Right cardiac atrium (tissue), 5 donors: Measurements from ENCODE around the gene DNAH3. TPM values are rescaled to one million over a fixed set of nuclear protein-coding genes. Genes with fewer than 3 reads are reported as not detected.

Experiments used
- ATAC-seq, 2 donors: fragments of 200-7000 bp; cut with Tn5 transposase; one replicate each; pipeline versions ENCODE4 v1.8.0 to v1.9.1; 2020; ENCODE audit warnings: moderate library complexity in 2 of 2, mild to moderate bottlenecking in 1 of 2
- DNase-seq, 3 donors: peaks; one replicate each; pipeline ENCODE4 v3.0.0-alpha.2; 2020
- H3K27ac ChIP-seq: one replicate; pipeline ENCODE4 v1.5.1; 2013; ENCODE audit warnings: mild to moderate bottlenecking, low read length, control low read depth, moderate library complexity
- H3K27me3 ChIP-seq: one replicate; pipeline ENCODE4 v1.6.1; 2013; ENCODE audit not compliant: control insufficient read depth, insufficient read depth
- H3K4me1 ChIP-seq: one replicate; pipeline ENCODE4 v1.6.1; 2013; ENCODE audit warnings: low read length; ENCODE audit not compliant: control insufficient read depth, insufficient read depth
- H3K4me3 ChIP-seq: one replicate; pipeline ENCODE4 v1.5.1; 2013; ENCODE audit warnings: low read length, control low read depth
- H3K9me3 ChIP-seq: one replicate; pipeline ENCODE4 v1.6.1; 2013; ENCODE audit warnings: low read length; ENCODE audit not compliant: control insufficient read depth
- WGBS: extraction: QIAGEN DNeasy Blood & Tissue Kit; methylation state at CpG from one replicate; pipeline ENCODE4 v1.1.7; 2013; 5-methylcytosine and 5-hydroxymethylcytosine counted together
- intact Hi-C, 4 donors: fragments of 100-400 bp; cut with DNase I; formaldehyde crosslinking; loops; one replicate each; pipeline versions ENCODE4 v1.11.0 to v1.14.0; 2022 to 2023
- polyA plus RNA-seq: library from polyadenylated mRNA; stranded (reverse); fragments of 200-250 nt; gene quantifications from one replicate; pipeline ENCODE4 v1.2.3, GENCODE V29; 2013
- total RNA-seq, 4 donors: library from RNA; stranded (reverse); fragmentation: NEBNext Ultra II Directional; extraction: Animal tissue kit (Norgen Biotek cat#: 25700); gene quantifications; one replicate each; pipeline ENCODE4 v1.2.1, GENCODE V29; 2021
- donor health status: healthy with polysubstance abuse.
- donor health status: DM: no; HTN: yes; CAD: no.
- donor health status: DM: no; HTN: no; CAD: no.
- donor health status: DM: no; HTN: yes; CAD: no; lungs with severe emphysema.
- donor health status: DM: yes; HTN: yes; CAD: no.

The DNAH3 gene
- total and polyA plus RNA-seq, 5 donors: 0.09 to 0.68 (median 0.14) TPM

GRCh38 chr16:21167929-21168602 is 17.4 kb upstream of the DNAH3 start:
- no peak overlapping the region for H3K4me3 ChIP-seq
- 98% methylated on average over 12 of the region's 12 CpGs for WGBS
- H3K9me3 ChIP-seq: no peaks in the 10 kb centered on the region
- peaks cover 5% of the 10 kb centered on the region for H3K4me1 ChIP-seq
- ATAC-seq (no peak), DNase-seq (no peak)
- intact Hi-C loops: loop anchor here in 1 of 4 donors (10.0 kb wide), 1 partner anchor 107 kb away; the partner anchor contains the start of gene CRYM
- H3K27ac ChIP-seq: no peak overlapping the region
- no peaks in the 10 kb centered on the region for H3K27me3 ChIP-seq

- ATAC-seq: no peak
- Histone ChIP-seq H3K27me3 (no peaks in the 10 kb centered on the region), H3K4me3 (no peak overlapping the region), H3K4me1 (peaks cover 6% of the 10 kb centered on the region), H3K27ac (no peak overlapping the region), H3K9me3 (no peaks in the 10 kb centered on the region)
- DNase-seq: no peak
- intact Hi-C loops: loop anchor here in 1 of 4 donors (10.0 kb wide), 1 partner anchor 107 kb away; the partner anchor contains the start of gene CRYM
- 96% methylated on average over 9 of the region's 9 CpGs for WGBS
Observed at GRCh38 chr16:21167360-21167759, 16.7 kb upstream of the DNAH3 start.

- no peak overlapping the region for H3K27ac ChIP-seq
- H3K4me1 ChIP-seq: peaks cover 6% of the 10 kb centered on the region
Observed at GRCh38 chr16:21166561-21166961, 15.9 kb upstream of the DNAH3 start.

GRCh38 chr16:21164521-21165168 is 14.0 kb upstream of the DNAH3 start:
- no peak for ATAC-seq

More at GRCh38 chr16:21166561-21166961, 15.9 kb upstream of the DNAH3 start:
- no peak overlapping the region for H3K4me3 ChIP-seq
- no peak for ATAC-seq
- DNase-seq: no peak
- no peaks in the 10 kb centered on the region for H3K27me3 ChIP-seq
- intact Hi-C loops: loop anchor here in 1 of 4 donors (10.0 kb wide), 1 partner anchor 108 kb away; the partner anchor contains the start of gene CRYM
- no peaks in the 10 kb centered on the region for H3K9me3 ChIP-seq
- WGBS: 83% methylated on average over 9 of the region's 9 CpGs

GRCh38 chr16:21163576-21163975 is 12.9 kb upstream of the DNAH3 start:
- ATAC-seq: no peak
- H3K4me3 ChIP-seq: no peak overlapping the region
- DNase-seq: no peak
- H3K4me1 ChIP-seq: peaks cover 6% of the 10 kb centered on the region
- peak overlapping the region; percentile 43 for H3K27ac ChIP-seq
- 90% methylated on average over 4 of the region's 4 CpGs for WGBS
- H3K27me3 ChIP-seq: no peaks in the 10 kb centered on the region
- intact Hi-C loops: loop anchor here in 1 of 4 donors (10.0 kb wide), 1 partner anchor 111 kb away; the partner anchor contains the start of gene CRYM
- H3K9me3 ChIP-seq: no peaks in the 10 kb centered on the region

More at GRCh38 chr16:21164521-21165168, 14.0 kb upstream of the DNAH3 start:
- H3K4me1 ChIP-seq: peaks cover 6% of the 10 kb centered on the region
- H3K27ac ChIP-seq: no peak overlapping the region
- H3K4me3 ChIP-seq: no peak overlapping the region
- H3K9me3 ChIP-seq: no peaks in the 10 kb centered on the region
- no peak for DNase-seq
- no peaks in the 10 kb centered on the region for H3K27me3 ChIP-seq
- WGBS: 92% methylated on average over 7 of the region's 7 CpGs
- intact Hi-C loops: loop anchor here in 1 of 4 donors (10.0 kb wide), 1 partner anchor 110 kb away; the partner anchor contains the start of gene CRYM

GRCh38 chr16:21162661-21163151 is 12.1 kb upstream of the DNAH3 start:
- WGBS: 19% methylated on average over 7 of the region's 7 CpGs
- Histone ChIP-seq H3K27ac (peak overlapping the region; percentile 48), H3K9me3 (no peaks in the 10 kb centered on the region), H3K4me3 (no peak overlapping the region), H3K27me3 (no peaks in the 10 kb centered on the region), H3K4me1 (peaks cover 6% of the 10 kb centered on the region)
- DNase-seq: peak; percentile 65 to 89 (median 84)
- no peak for ATAC-seq
- intact Hi-C loops: loop anchor here in 1 of 4 donors (10.0 kb wide), 1 partner anchor 112 kb away; the partner anchor contains the start of gene CRYM

GRCh38 chr16:21161211-21161610 is 10.6 kb upstream of the DNAH3 start:
- peak overlapping the region; percentile 42 for H3K27ac ChIP-seq
- H3K27me3 ChIP-seq: no peaks in the 10 kb centered on the region
- intact Hi-C loops: loop anchor here in 1 of 4 donors (10.0 kb wide), 1 partner anchor 114 kb away; the partner anchor contains the start of gene CRYM
- no peaks in the 10 kb centered on the region for H3K9me3 ChIP-seq
- H3K4me3 ChIP-seq: no peak overlapping the region
- ATAC-seq: no peak
- H3K4me1 ChIP-seq: peaks cover 6% of the 10 kb centered on the region
- no peak for DNase-seq
- 42% methylated on average over 2 of the region's 2 CpGs for WGBS

GRCh38 chr16:21160276-21160675 is 9.6 kb upstream of the DNAH3 start:
- Histone ChIP-seq H3K27me3 (no peaks in the 10 kb centered on the region), H3K4me3 (peak overlapping the region; percentile 98), H3K4me1 (peaks cover 6% of the 10 kb centered on the region), H3K9me3 (no peaks in the 10 kb centered on the region), H3K27ac (no peak overlapping the region)
- no peak for ATAC-seq
- no peak for DNase-seq
- WGBS: 47% methylated on average over 1 of the region's 1 CpG
- intact Hi-C loops: loop anchor here in 1 of 4 donors (10.0 kb wide), 1 partner anchor 115 kb away; the partner anchor contains the start of gene CRYM

GRCh38 chr16:21159281-21159951 is 8.8 kb upstream of the DNAH3 start:
- DNase-seq (peak; percentile 35 to 74 (median 73)), ATAC-seq (peak; percentile 48 to 56)
- Histone ChIP-seq H3K27me3 (no peaks in the 10 kb centered on the region), H3K4me3 (peak overlapping the region; percentile 98), H3K4me1 (peaks cover 4% of the 10 kb centered on the region), H3K27ac (peak overlapping the region; percentile 92), H3K9me3 (no peaks in the 10 kb centered on the region)
- intact Hi-C loops: loop anchor here in 1 of 4 donors (10.0 kb wide), 2 partner anchors 145 to 395 kb away; no protein-coding TSS in a partner anchor
- 2% methylated on average over 27 of the region's 27 CpGs for WGBS
